AG04449 (cell line): ENCODE results near the gene ADH5.

ENCODE experiments used
- CTCF ChIA-PET: fragments of 350-600 bp; formaldehyde crosslinking; extraction: SDS; loops from one replicate; lab custom pipeline; 2021; ENCODE audit warnings: antibody characterized with exemption; lab: Yijun Ruan, JAX
- POLR2A ChIA-PET: fragments of 400-600, 350-600 bp; formaldehyde crosslinking; extraction: SDS; loops from one replicate; lab custom pipeline; 2020; ENCODE audit warnings: antibody characterized with exemption, inconsistent platforms; lab: Yijun Ruan, JAX
- DNase-seq: peaks from one replicate; pipeline ENCODE4 v3.0.0-alpha.2; 2010; ENCODE audit warnings: low read depth, low spot score
- H3K4me3 ChIP-seq: 2 replicates; pipeline ENCODE4 v1.5.1; 2011; ENCODE audit warnings: low read depth, mild to moderate bottlenecking, control low read depth, low read length
- CTCF ChIP-seq: IDR thresholded peaks from one replicate; pipeline ENCODE4 v1.5.1; 2011; ENCODE audit warnings: mild to moderate bottlenecking, moderate library complexity, low read length, control low read depth, inconsistent platforms; ENCODE audit not compliant: insufficient read depth; ENCODE audit errors: missing control alignments

The ADH5 gene

GRCh38 chr4:99062120-99062519 lies 26.5 kb downstream of the ADH5 start:
- CTCF ChIA-PET, result no interaction called here
- no peak overlapping the region for H3K4me3 ChIP-seq
- TF ChIP-seq CTCF, result no peak
- POLR2A ChIA-PET, result no interaction called here
- DNase-seq, result no peak

GRCh38 chr4:99061048-99061700 lies 27.4 kb downstream of the ADH5 start:
- ChIA-PET CTCF (no interaction called here), POLR2A (no interaction called here)
- TF ChIP-seq CTCF, result no peak
- H3K4me3 ChIP-seq, result no peak overlapping the region
- DNase-seq, result no peak

- no peak for TF ChIP-seq CTCF
- no peak for DNase-seq
- no peak overlapping the region for H3K4me3 ChIP-seq
- ChIA-PET POLR2A (no interaction called here), CTCF (interaction anchor here (1.5 to 2.0 kb wide), 2 partner anchors 9 to 22 kb away, joined by 4 to 5 read pairs; no protein-coding TSS in a partner anchor)
Measured at GRCh38 chr4:99059550-99059949, 29.0 kb downstream of the ADH5 start.

- H3K4me3 ChIP-seq, result no peak overlapping the region
- POLR2A ChIA-PET, result no interaction called here
- CTCF ChIA-PET, result interaction anchor here (0.7 to 4.9 kb wide), 9 partner anchors 8 to 347 kb away, joined by 3 to 21 read pairs (median 5); partner anchors contain the start of genes EIF4E and METAP1
- no peak for DNase-seq
- TF ChIP-seq CTCF, result no peak
Measured at GRCh38 chr4:99058228-99058627, 30.4 kb downstream of the ADH5 start.

GRCh38 chr4:99054428-99054994 lies 34.1 kb downstream of the ADH5 start:
- ChIA-PET CTCF (interaction anchor here (1.1 to 4.9 kb wide), 4 partner anchors 10 to 409 kb away, joined by 3 to 21 read pairs (median 6); partner anchors contain the start of genes EIF4E and METAP1), POLR2A (interaction anchor here (0.6 kb wide), 1 partner anchor 701 kb away, joined by 3 read pairs; no protein-coding TSS in a partner anchor)
- no peak for TF ChIP-seq CTCF
- DNase-seq, result no peak
- H3K4me3 ChIP-seq, result no peak overlapping the region

- ChIA-PET CTCF (interaction anchor here (1.1 to 1.5 kb wide), 3 partner anchors 20 to 61 kb away, joined by 3 to 4 read pairs (median 3); no protein-coding TSS in a partner anchor), POLR2A (no interaction called here)
- no peak for DNase-seq
- TF ChIP-seq CTCF, result no peak
- H3K4me3 ChIP-seq, result no peak overlapping the region
Measured at GRCh38 chr4:99052902-99053301, 35.7 kb downstream of the ADH5 start.
